Muscle layer of duodenum (tissue), 2 donors: ENCODE measurements around the gene ZPR1.
"Not testable (repeated sequence)": the region's sequence is repeated elsewhere in the genome, so short reads cannot be mapped to it uniquely, and the experiment has no call there.

ENCODE experiments used
- H3K27ac ChIP-seq: one replicate; pipeline ENCODE4 v1.7.0; 2013; ENCODE audit warnings: mild to moderate bottlenecking, low read length
- H3K27me3 ChIP-seq: one replicate; pipeline ENCODE4 v1.7.0; 2013; ENCODE audit warnings: low read depth, mild to moderate bottlenecking, control low read depth, low read length
- H3K36me3 ChIP-seq, 2 donors: one replicate each; pipeline ENCODE4 v1.7.0; 2013; ENCODE audit warnings: low read length in 2 of 2, control low read depth in 1 of 2, mild to moderate bottlenecking in 1 of 2; ENCODE audit not compliant: insufficient read depth in 2 of 2, control insufficient read depth in 1 of 2
- H3K4me1 ChIP-seq, 2 donors: one replicate each; pipeline ENCODE4 v1.7.0; 2013; ENCODE audit warnings: low read length in 2 of 2, mild to moderate bottlenecking in 2 of 2, control low read depth in 1 of 2, moderate library complexity in 1 of 2; ENCODE audit not compliant: insufficient read depth in 2 of 2, control insufficient read depth in 1 of 2
- H3K4me3 ChIP-seq, 2 donors: one replicate each; pipeline ENCODE4 v1.7.0; 2013; ENCODE audit warnings: low read length in 2 of 2, low read depth in 1 of 2, mild to moderate bottlenecking in 1 of 2
- H3K9me3 ChIP-seq, 2 donors: one replicate each; pipeline ENCODE4 v1.7.0; 2013; ENCODE audit warnings: low read length in 2 of 2, control low read depth in 1 of 2, mild to moderate bottlenecking in 1 of 2; ENCODE audit not compliant: control insufficient read depth in 1 of 2
- donor health status: healthy.

ZPR1 gene

GRCh38 chr11:116774661-116775060 is 13.2 kb downstream of the ZPR1 start:
- H3K4me1 ChIP-seq: peaks cover 7 to 20% of the 10 kb centered on the region in 2 donors
- H3K27ac ChIP-seq: no peak overlapping the region

GRCh38 chr11:116773203-116774097 is 14.4 kb downstream of the ZPR1 start:
- peak overlapping the region; percentile 60 for H3K27ac ChIP-seq
- H3K4me1 ChIP-seq: peaks cover 7 to 20% of the 10 kb centered on the region in 2 donors
- peak overlapping the region; percentile 85 to 96 for H3K4me3 ChIP-seq
- no peaks in the 10 kb centered on the region for H3K27me3 ChIP-seq
- peaks cover 25 to 26% of the 10 kb centered on the region in 2 donors for H3K36me3 ChIP-seq
- no peaks in the 10 kb centered on the region for H3K9me3 ChIP-seq

More at GRCh38 chr11:116774661-116775060, 13.2 kb downstream of the ZPR1 start:
- no peak overlapping the region for H3K4me3 ChIP-seq
- H3K27me3 ChIP-seq: no peaks in the 10 kb centered on the region
- no peaks in the 10 kb centered on the region for H3K9me3 ChIP-seq
- H3K36me3 ChIP-seq: peaks cover 30 to 31% of the 10 kb centered on the region in 2 donors

- H3K9me3 ChIP-seq: no peaks in the 10 kb centered on the region
- peaks cover 17 to 18% of the 10 kb centered on the region in 2 donors for H3K36me3 ChIP-seq
- H3K4me3 ChIP-seq: peak within 1 kb of the TSS; percentile 85 to 96
- H3K27ac ChIP-seq: peak within 1 kb of the TSS; percentile 74
- H3K27me3 ChIP-seq: no peaks in the 10 kb centered on the region
- peaks cover 7 to 20% of the 10 kb centered on the region in 2 donors for H3K4me1 ChIP-seq
These were observed 15.2 kb downstream of the ZPR1 start, which contains the start of gene BUD13 for GRCh38 chr11:116772443-116773202. BUD13 (minus strand) TSS chr11:116772987; CDS start chr11:116772964, 23 bp downstream.

GRCh38 chr11:116771935-116772334 is 15.9 kb downstream of the ZPR1 start:
- peak overlapping the region; percentile 74 for H3K27ac ChIP-seq
- H3K4me3 ChIP-seq: peak overlapping the region; percentile 85 to 96
- H3K27me3 ChIP-seq: no peaks in the 10 kb centered on the region

GRCh38 chr11:116762132-116762531 is 25.7 kb downstream of the ZPR1 start:
- Histone ChIP-seq H3K27me3 (no peaks in the 10 kb centered on the region), H3K36me3 (peaks cover 61 to 73% of the 10 kb centered on the region in 2 donors), H3K4me3 (no peak overlapping the region), H3K9me3 (no peaks in the 10 kb centered on the region), H3K27ac (no peak overlapping the region), H3K4me1 (no peaks in the 10 kb centered on the region)

More at GRCh38 chr11:116771935-116772334, 15.9 kb downstream of the ZPR1 start:
- Histone ChIP-seq H3K36me3 (peaks cover 13 to 14% of the 10 kb centered on the region in 2 donors), H3K9me3 (no peaks in the 10 kb centered on the region), H3K4me1 (peaks cover 7 to 20% of the 10 kb centered on the region in 2 donors)

GRCh38 chr11:116756044-116756443 is 31.8 kb downstream of the ZPR1 start:
- H3K27ac ChIP-seq, H3K9me3 ChIP-seq, H3K4me1 ChIP-seq, H3K27me3 ChIP-seq, H3K4me3 ChIP-seq: not testable (repeated sequence)
- H3K36me3 ChIP-seq: peaks cover 55 to 67% of the 10 kb centered on the region in 2 donors

- no peak overlapping the region for H3K27ac ChIP-seq
- no peaks in the 10 kb centered on the region for H3K4me1 ChIP-seq
- H3K4me3 ChIP-seq: no peak overlapping the region
- peaks cover 48 to 57% of the 10 kb centered on the region in 2 donors for H3K36me3 ChIP-seq
- H3K27me3 ChIP-seq: no peaks in the 10 kb centered on the region
- H3K9me3 ChIP-seq: no peaks in the 10 kb centered on the region
These were observed 37.6 kb downstream of the ZPR1 start for GRCh38 chr11:116750070-116750718.

GRCh38 chr11:116742104-116742503 is 45.7 kb downstream of the ZPR1 start:
- no peaks in the 10 kb centered on the region for H3K9me3 ChIP-seq
- no peaks in the 10 kb centered on the region for H3K27me3 ChIP-seq
- H3K4me1 ChIP-seq: no peaks in the 10 kb centered on the region
- H3K36me3 ChIP-seq: peaks cover 4 to 15% of the 10 kb centered on the region in 2 donors
- no peak overlapping the region for H3K27ac ChIP-seq
- no peak overlapping the region for H3K4me3 ChIP-seq

- Histone ChIP-seq H3K27me3 (no peaks in the 10 kb centered on the region), H3K36me3 (peaks cover 0 to 5% of the 10 kb centered on the region in 2 donors), H3K27ac (no peak overlapping the region), H3K9me3 (no peaks in the 10 kb centered on the region), H3K4me3 (no peak overlapping the region), H3K4me1 (no peaks in the 10 kb centered on the region)
These were observed 47.1 kb downstream of the ZPR1 start for GRCh38 chr11:116740741-116741140.

- no peaks in the 10 kb centered on the region for H3K9me3 ChIP-seq
- H3K4me1 ChIP-seq: no peaks in the 10 kb centered on the region
- no peaks in the 10 kb centered on the region for H3K27me3 ChIP-seq
- H3K27ac ChIP-seq: no peak overlapping the region
- no peaks in the 10 kb centered on the region for H3K36me3 ChIP-seq
- H3K4me3 ChIP-seq: no peak overlapping the region
These were observed 48.8 kb downstream of the ZPR1 start for GRCh38 chr11:116738975-116739374.

- Histone ChIP-seq H3K36me3 (no peaks in the 10 kb centered on the region), H3K9me3 (no peaks in the 10 kb centered on the region), H3K4me1 (no peaks in the 10 kb centered on the region), H3K27me3 (no peaks in the 10 kb centered on the region), H3K4me3 (no peak overlapping the region), H3K27ac (no peak overlapping the region)
These were observed 51.1 kb downstream of the ZPR1 start for GRCh38 chr11:116736763-116737162.
